RKO (cell line): Measurements from ENCODE around the gene SLC6A16.
"Not testable (repeated sequence)": the region's sequence is repeated elsewhere in the genome, so short reads cannot be mapped to it uniquely, and the experiment has no call there.

Experiments
- DNase-seq: peaks from one replicate; pipeline ENCODE4 v3.0.0-alpha.2; 2016; ENCODE audit warnings: low spot score

Gene SLC6A16

GRCh38 chr19:49344505-49345423 is 19.8 kb upstream of the SLC6A16 start:
- DNase-seq: no peak

- no peak for DNase-seq
These were observed 18.1 kb upstream of the SLC6A16 start for GRCh38 chr19:49343123-49343522.

GRCh38 chr19:49342291-49342721 is 17.3 kb upstream of the SLC6A16 start:
- no peak for DNase-seq

GRCh38 chr19:49340865-49341718 is 16.1 kb upstream of the SLC6A16 start:
- no peak for DNase-seq

GRCh38 chr19:49340069-49340864 is 15.3 kb upstream of the SLC6A16 start:
- DNase-seq: no peak

- no peak for DNase-seq
These were observed 14.5 kb upstream of the SLC6A16 start for GRCh38 chr19:49339301-49340068.

- no peak for DNase-seq
These were observed 13.8 kb upstream of the SLC6A16 start for GRCh38 chr19:49338691-49339300.

- DNase-seq: no peak
These were observed 13.2 kb upstream of the SLC6A16 start for GRCh38 chr19:49338023-49338677.

GRCh38 chr19:49337267-49338022 is 12.5 kb upstream of the SLC6A16 start:
- DNase-seq: no peak

GRCh38 chr19:49336482-49337266 is 11.7 kb upstream of the SLC6A16 start:
- DNase-seq: no peak

- no peak for DNase-seq
These were observed 10.9 kb upstream of the SLC6A16 start for GRCh38 chr19:49335784-49336481.

- no peak for DNase-seq
These were observed 10.2 kb upstream of the SLC6A16 start, which contains the start of gene CD37 for GRCh38 chr19:49335071-49335783. Gene CD37 (plus strand): TSS chr19:49335406. CDS start chr19:49335541, 135 bp downstream.

GRCh38 chr19:49333811-49334288 is 8.9 kb upstream of the SLC6A16 start:
- no peak for DNase-seq

GRCh38 chr19:49333418-49333805 is 8.4 kb upstream of the SLC6A16 start:
- no peak for DNase-seq

- not testable (repeated sequence) for DNase-seq
These were observed 7.9 kb upstream of the SLC6A16 start for GRCh38 chr19:49332691-49333417.

GRCh38 chr19:49331616-49332055 is 6.6 kb upstream of the SLC6A16 start:
- peak; percentile 77 for DNase-seq
